NOMO-1 treated with DMSO at 0.1 percent for 48 hours (cell line): ENCODE data around the gene GATAD2B.

Source experiments
- DNase-seq: peaks from one replicate; lab custom pipeline; 2025; ENCODE audit not compliant: unreplicated experiment; lab: John Stamatoyannopoulos, UW

Gene GATAD2B

GRCh38 chr1:153951801-153952200 lies 29.0 kb upstream of the GATAD2B start:
- DNase-seq: no peak

GRCh38 chr1:153951183-153951582 lies 28.4 kb upstream of the GATAD2B start:
- DNase-seq: no peak

- DNase-seq: peak; percentile 75
Observed at GRCh38 chr1:153946622-153947241, 24.0 kb upstream of the GATAD2B start, which contains the start of gene DENND4B. TSS of gene DENND4B (minus strand) at chr1:153946718. CDS start at chr1:153944374, 2,344 bp downstream.

- DNase-seq: peak; percentile 99
Observed at GRCh38 chr1:153945795-153946621, 23.2 kb upstream of the GATAD2B start.

- DNase-seq: peak; percentile 87
Observed at GRCh38 chr1:153945131-153945794, 22.5 kb upstream of the GATAD2B start.

- DNase-seq: no peak
Observed at GRCh38 chr1:153944827-153945117, 22.0 kb upstream of the GATAD2B start.

- DNase-seq: no peak
Observed at GRCh38 chr1:153944005-153944826, 21.4 kb upstream of the GATAD2B start.

- DNase-seq: no peak
Observed at GRCh38 chr1:153942766-153943549, 20.2 kb upstream of the GATAD2B start.

- DNase-seq: no peak
Observed at GRCh38 chr1:153941826-153942725, 19.3 kb upstream of the GATAD2B start.

- no peak for DNase-seq
Observed at GRCh38 chr1:153940756-153941155, 18.0 kb upstream of the GATAD2B start.

GRCh38 chr1:153939476-153939875 lies 16.7 kb upstream of the GATAD2B start:
- DNase-seq: no peak

- no peak for DNase-seq
Observed at GRCh38 chr1:153938996-153939395, 16.2 kb upstream of the GATAD2B start.

- DNase-seq: no peak
Observed at GRCh38 chr1:153937331-153937730, 14.6 kb upstream of the GATAD2B start.

GRCh38 chr1:153936011-153936802 lies 13.4 kb upstream of the GATAD2B start:
- DNase-seq: no peak

GRCh38 chr1:153934746-153935145 lies 12.0 kb upstream of the GATAD2B start:
- no peak for DNase-seq

- no peak for DNase-seq
Observed at GRCh38 chr1:153933955-153934354, 11.2 kb upstream of the GATAD2B start.

GRCh38 chr1:153933430-153933829 lies 10.7 kb upstream of the GATAD2B start:
- no peak for DNase-seq
